SH-SY5Y (cell line): ENCODE data around the gene ALX4.

Experiments used
- GATA2 ChIP-seq: IDR thresholded peaks from 2 replicates; pipeline ENCODE4 v1.6.1; 2011; ENCODE audit warnings: mild to moderate bottlenecking, low read depth, low read length
- GATA3 ChIP-seq: IDR thresholded peaks from 2 replicates; pipeline ENCODE4 v1.6.1; 2011; ENCODE audit warnings: low read depth, mild to moderate bottlenecking, low read length, moderate library complexity

ALX4 gene

GRCh38 chr11:44313761-44314489, 4.0 kb upstream of the ALX4 start:
- TF ChIP-seq GATA3 = no peak
- no peak for TF ChIP-seq GATA2

- TF ChIP-seq GATA2 (no peak), GATA3 (no peak)
Measured at GRCh38 chr11:44312876-44313275, 2.9 kb upstream of the ALX4 start.

- TF ChIP-seq GATA3 (no peak), GATA2 (no peak)
Measured at GRCh38 chr11:44311339-44312261, 1.7 kb upstream of the ALX4 start.

- no peak for TF ChIP-seq GATA3
- no peak for TF ChIP-seq GATA2
Measured at GRCh38 chr11:44310463-44311272, 729 bp upstream of the ALX4 start.

GRCh38 chr11:44310206-44310462, 195 bp upstream of the ALX4 start:
- TF ChIP-seq GATA3 (no peak), GATA2 (no peak)

GRCh38 chr11:44308923-44309477, 939 bp downstream of the ALX4 start:
- no peak for TF ChIP-seq GATA3
- no peak for TF ChIP-seq GATA2

GRCh38 chr11:44308256-44308922, 1.6 kb downstream of the ALX4 start:
- TF ChIP-seq GATA2 = no peak
- no peak for TF ChIP-seq GATA3

GRCh38 chr11:44307340-44308099, 2.4 kb downstream of the ALX4 start:
- TF ChIP-seq GATA3 = no peak
- no peak for TF ChIP-seq GATA2

GRCh38 chr11:44306918-44307244, 3.1 kb downstream of the ALX4 start:
- TF ChIP-seq GATA3 = no peak
- no peak for TF ChIP-seq GATA2

GRCh38 chr11:44306052-44306917, 3.7 kb downstream of the ALX4 start:
- TF ChIP-seq GATA3 = no peak
- TF ChIP-seq GATA2 = no peak

GRCh38 chr11:44305470-44306051, 4.4 kb downstream of the ALX4 start:
- TF ChIP-seq GATA2 (no peak), GATA3 (no peak)

GRCh38 chr11:44305026-44305469, 4.9 kb downstream of the ALX4 start:
- TF ChIP-seq GATA2 = no peak
- TF ChIP-seq GATA3 = no peak
